ENCODE data around the gene CREB3. TPM values are rescaled to one million over a fixed set of nuclear protein-coding genes. Genes with fewer than 3 reads are reported as not detected.

The CREB3 gene
- total RNA-seq, 1 experiment from 2014 or later: 22.4 TPM

DNA sequence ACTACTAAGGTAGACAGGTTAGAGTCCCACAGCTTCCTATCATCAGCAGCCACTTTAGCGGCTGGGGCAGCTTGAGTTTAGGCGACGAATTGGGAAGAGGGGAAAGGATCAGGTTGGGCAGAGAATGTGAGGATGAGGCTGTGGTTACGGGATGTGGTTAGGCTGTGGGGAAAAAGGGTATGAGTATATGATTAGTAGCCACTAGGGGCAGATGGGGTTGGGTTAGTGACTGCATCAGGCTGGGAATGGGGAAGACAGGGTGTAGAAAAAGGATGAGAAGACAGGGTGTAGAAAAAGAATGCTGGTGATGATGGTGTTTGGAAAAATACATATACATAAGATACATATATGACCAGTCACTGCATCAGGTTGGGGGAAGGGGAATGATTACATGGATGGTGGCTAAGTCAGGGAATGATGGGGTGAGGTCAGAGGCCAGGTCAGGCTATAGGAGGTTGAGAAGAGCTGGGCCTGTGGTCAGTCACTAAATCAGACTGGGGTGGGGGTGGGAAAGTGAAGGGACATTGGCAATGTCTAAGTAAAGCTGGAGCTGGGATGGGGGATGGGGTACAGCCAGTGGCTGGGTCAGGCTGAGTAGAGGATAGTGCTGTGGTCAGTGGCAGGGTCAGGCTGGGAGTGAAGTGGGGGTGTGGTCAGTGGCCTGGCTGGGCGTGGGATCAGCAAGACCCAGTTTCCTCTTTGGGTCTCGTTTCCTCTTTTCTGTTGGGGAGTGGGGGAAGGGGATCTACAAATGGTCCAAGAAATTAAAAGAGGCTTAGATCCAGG is 2.6 kb upstream of the CREB3 start:
- intact Hi-C loops (cut with micrococcal nuclease; ENCODE audit: unreplicated experiment): loop anchor here (5.0 to 10.0 kb wide), 2 partner anchors 128 to 245 kb away; no protein-coding TSS in a partner anchor
- peak in 1 of 2 experiments; percentile 37 for DNase-seq
- peak overlapping the region; percentile 89 for H3K4me2 ChIP-seq
- peaks cover 62% of the 10 kb centered on the region for H3K79me2 ChIP-seq (ENCODE audit: low read depth)
- no peaks in the 10 kb centered on the region for H3K9me3 ChIP-seq (ENCODE audit: insufficient read depth, low read depth)
- H3K9me2 ChIP-seq (ENCODE audit: insufficient read depth): no peaks in the 10 kb centered on the region
- no peak overlapping the region for H3K27ac ChIP-seq
- no peak for TF ChIP-seq EZH2 (IDR thresholded peaks at IDR 0.05; ENCODE audit: low read depth)
- TF ChIP-seq, protein P1, sequence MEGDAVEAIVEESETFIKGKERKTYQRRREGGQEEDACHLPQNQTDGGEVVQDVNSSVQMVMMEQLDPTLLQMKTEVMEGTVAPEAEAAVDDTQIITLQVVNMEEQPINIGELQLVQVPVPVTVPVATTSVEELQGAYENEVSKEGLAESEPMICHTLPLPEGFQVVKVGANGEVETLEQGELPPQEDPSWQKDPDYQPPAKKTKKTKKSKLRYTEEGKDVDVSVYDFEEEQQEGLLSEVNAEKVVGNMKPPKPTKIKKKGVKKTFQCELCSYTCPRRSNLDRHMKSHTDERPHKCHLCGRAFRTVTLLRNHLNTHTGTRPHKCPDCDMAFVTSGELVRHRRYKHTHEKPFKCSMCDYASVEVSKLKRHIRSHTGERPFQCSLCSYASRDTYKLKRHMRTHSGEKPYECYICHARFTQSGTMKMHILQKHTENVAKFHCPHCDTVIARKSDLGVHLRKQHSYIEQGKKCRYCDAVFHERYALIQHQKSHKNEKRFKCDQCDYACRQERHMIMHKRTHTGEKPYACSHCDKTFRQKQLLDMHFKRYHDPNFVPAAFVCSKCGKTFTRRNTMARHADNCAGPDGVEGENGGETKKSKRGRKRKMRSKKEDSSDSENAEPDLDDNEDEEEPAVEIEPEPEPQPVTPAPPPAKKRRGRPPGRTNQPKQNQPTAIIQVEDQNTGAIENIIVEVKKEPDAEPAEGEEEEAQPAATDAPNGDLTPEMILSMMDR (conservative IDR thresholded peaks at IDR 0.05): peak; percentile 57
- CTCF ChIA-PET: interaction anchor here (0.8 kb wide), 1 partner anchor 69 kb away, joined by 4 read pairs; no protein-coding TSS in a partner anchor
- POLR2A ChIA-PET (ENCODE audit: unreplicated experiment): interaction anchor here (0.5 kb wide), 1 partner anchor 65 kb away, joined by 3 read pairs; the partner anchor contains the start of gene ARHGEF39
- H3K4me3 ChIP-seq: peak overlapping the region; percentile 86; the same call in 1 of the 2 replicates
- H3K4me1 ChIP-seq (replicated peaks; ENCODE audit: insufficient read depth): peaks cover 48% of the 10 kb centered on the region
- H3K27me3 ChIP-seq (ENCODE audit: insufficient read depth, low read depth): no peaks in the 10 kb centered on the region
- peaks cover 28% of the 10 kb centered on the region for H3F3A ChIP-seq (ENCODE audit: insufficient read depth, low read depth)
- H2AFZ ChIP-seq: no peak overlapping the region
- TSS peak; percentile 66 for BruUV-seq (replicated peaks)
- 0 out of 2 replicates have a peak, but pooled peaks cover 2% of the 10 kb centered on the region for H3K36me3 ChIP-seq (ENCODE audit: low read depth)
- H4K20me1 ChIP-seq (ENCODE audit: insufficient read depth): peaks cover 6% of the 10 kb centered on the region; the same call in 1 of the 2 replicates

DNA sequence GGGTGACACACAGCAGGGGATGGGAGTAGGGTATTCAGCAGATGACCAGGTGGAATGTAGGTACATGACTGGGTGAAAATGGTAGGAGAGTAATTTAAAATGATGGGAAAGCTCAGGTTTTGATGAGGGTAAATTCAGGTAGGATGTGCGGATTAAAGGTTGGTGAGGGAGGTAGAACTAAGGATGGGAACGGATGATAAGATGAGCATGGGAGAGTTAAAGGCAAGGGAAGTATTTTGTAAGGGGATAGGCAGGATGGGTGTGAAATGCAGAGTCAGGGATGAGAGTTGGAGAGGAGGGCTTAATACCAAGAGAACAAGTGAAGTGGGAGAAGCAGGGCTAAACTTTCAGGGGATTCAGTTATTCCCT is 2.0 kb upstream of the CREB3 start:
- H3K9me2 ChIP-seq (ENCODE audit: insufficient read depth): no peaks in the 10 kb centered on the region
- ChIA-PET CTCF (interaction anchor here (0.8 to 1.3 kb wide), 2 partner anchors 34 to 69 kb away, joined by 3 to 4 read pairs; no protein-coding TSS in a partner anchor), POLR2A (ENCODE audit: unreplicated experiment) (interaction anchor here (0.5 kb wide), 1 partner anchor 66 kb away, joined by 3 read pairs; the partner anchor contains the start of gene ARHGEF39)
- H3K27ac ChIP-seq: peak overlapping the region; percentile 79; the same call in 1 of the 2 replicates
- H3K4me3 ChIP-seq: peak overlapping the region; percentile 86; the same call in 1 of the 2 replicates
- peaks cover 6% of the 10 kb centered on the region; the same call in 1 of the 2 replicates for H4K20me1 ChIP-seq (ENCODE audit: insufficient read depth)
- H3K4me1 ChIP-seq (replicated peaks; ENCODE audit: insufficient read depth): peaks cover 48% of the 10 kb centered on the region
- H3F3A ChIP-seq (ENCODE audit: insufficient read depth, low read depth): peaks cover 28% of the 10 kb centered on the region
- no peak for TF ChIP-seq EZH2 (IDR thresholded peaks at IDR 0.05; ENCODE audit: low read depth)
- TF ChIP-seq, protein P1 (conservative IDR thresholded peaks at IDR 0.05): no peak
- BruUV-seq (replicated peaks): no TSS peak
- H3K9me3 ChIP-seq (ENCODE audit: insufficient read depth, low read depth): no peaks in the 10 kb centered on the region
- H3K79me2 ChIP-seq (ENCODE audit: low read depth): peaks cover 63% of the 10 kb centered on the region
- peak overlapping the region; percentile 89 for H3K4me2 ChIP-seq
- H3K27me3 ChIP-seq (ENCODE audit: insufficient read depth, low read depth): no peaks in the 10 kb centered on the region
- H2AFZ ChIP-seq: no peak overlapping the region
- no peak for DNase-seq
- 0 out of 2 replicates have a peak, but pooled peaks cover 7% of the 10 kb centered on the region for H3K36me3 ChIP-seq (ENCODE audit: low read depth)
- intact Hi-C loops (cut with micrococcal nuclease; ENCODE audit: unreplicated experiment): loop anchor here (5.0 to 10.0 kb wide), 2 partner anchors 128 to 246 kb away; no protein-coding TSS in a partner anchor

DNA sequence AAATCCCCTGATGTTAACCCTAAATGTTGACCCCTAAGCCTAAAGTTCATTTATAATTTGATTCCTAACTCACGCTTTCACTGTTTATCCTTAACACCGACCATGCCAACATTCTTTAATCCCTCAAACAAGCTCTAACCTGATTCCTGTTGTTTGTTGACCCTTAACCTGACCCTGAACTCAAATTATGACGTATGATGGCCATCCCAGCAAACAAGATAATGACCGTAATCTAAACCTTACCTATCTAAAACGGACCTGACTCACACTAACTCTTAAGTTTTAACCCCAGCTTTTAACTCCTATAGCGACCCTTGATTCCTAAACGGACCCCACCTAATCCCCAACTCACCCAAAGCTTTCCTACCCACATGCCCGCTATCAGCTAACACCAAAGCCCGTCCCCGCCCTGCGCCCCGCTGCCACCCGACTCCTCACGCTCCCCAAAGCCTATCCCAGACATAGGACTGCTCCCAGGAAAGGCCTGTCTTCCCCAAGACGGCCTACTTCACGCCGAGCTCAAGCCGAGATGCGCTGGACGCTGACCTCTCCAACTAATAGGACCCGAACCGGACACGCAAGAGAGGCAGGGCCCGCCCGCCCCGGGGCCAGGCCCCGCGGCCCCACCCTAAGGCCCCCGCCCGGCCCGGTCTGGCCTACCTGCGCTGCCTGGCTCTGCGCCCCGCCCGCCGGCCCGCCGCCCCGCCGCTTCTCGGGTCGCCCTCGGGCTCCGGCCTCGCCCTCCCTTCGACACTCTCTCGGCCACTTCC is 866 bp upstream of the CREB3 start:
- H3K9me3 ChIP-seq (ENCODE audit: insufficient read depth, low read depth): no peaks in the 10 kb centered on the region
- no peak for DNase-seq
- H3K27ac ChIP-seq: peak overlapping the region; percentile 79
- ChIA-PET POLR2A (ENCODE audit: unreplicated experiment) (interaction anchor here (0.6 to 2.4 kb wide), 4 partner anchors 18 to 935 kb away, joined by 4 to 28 read pairs (median 6); partner anchors contain the start of genes CCDC107 and RMRP), CTCF (interaction anchor here (0.9 to 1.6 kb wide), 4 partner anchors 16 to 68 kb away, joined by 3 to 4 read pairs (median 3); no protein-coding TSS in a partner anchor)
- H3K9me2 ChIP-seq (ENCODE audit: insufficient read depth): no peaks in the 10 kb centered on the region
- H4K20me1 ChIP-seq (ENCODE audit: insufficient read depth): peaks cover 6% of the 10 kb centered on the region; the same call in 1 of the 2 replicates
- H3K4me3 ChIP-seq: peak overlapping the region; percentile 86
- H3K79me2 ChIP-seq (ENCODE audit: low read depth): peaks cover 63% of the 10 kb centered on the region
- H3K36me3 ChIP-seq (ENCODE audit: low read depth): 0 out of 2 replicates have a peak, but pooled peaks cover 12% of the 10 kb centered on the region
- peak overlapping the region; percentile 87 for H2AFZ ChIP-seq
- H3K27me3 ChIP-seq (ENCODE audit: insufficient read depth, low read depth): no peaks in the 10 kb centered on the region
- TF ChIP-seq EZH2 (IDR thresholded peaks at IDR 0.05; ENCODE audit: low read depth): no peak
- TF ChIP-seq, protein P1 (conservative IDR thresholded peaks at IDR 0.05): no peak
- BruUV-seq (replicated peaks): no TSS peak
- intact Hi-C loops (cut with micrococcal nuclease; ENCODE audit: unreplicated experiment): loop anchor here (1.0 to 10.0 kb wide), 5 partner anchors 17 to 247 kb away; partner anchors contain the start of genes CCDC107, GBA2, RGP1 and RMRP
- H3F3A ChIP-seq (ENCODE audit: insufficient read depth, low read depth): peaks cover 29% of the 10 kb centered on the region
- H3K4me2 ChIP-seq: peak overlapping the region; percentile 89
- peaks cover 48% of the 10 kb centered on the region for H3K4me1 ChIP-seq (replicated peaks; ENCODE audit: insufficient read depth)

Measured in PC-9 (cell line).